GM13977 (cell line): Measurements from ENCODE around the gene ZNF277.

ENCODE experiments used
- DNase-seq: peaks from one replicate; pipeline ENCODE4 v3.0.0; 2012; ENCODE audit warnings: low spot score
- CTCF ChIP-seq: IDR thresholded peaks from 2 replicates; pipeline ENCODE4 v1.5.1; 2012; ENCODE audit warnings: mild to moderate bottlenecking, control low read depth; ENCODE audit not compliant: insufficient read depth; ENCODE audit errors: extremely low read depth, missing control alignments
- in situ Hi-C: fragments of 300-500 bp; cut with MboI; formaldehyde crosslinking; loops from one replicate; pipeline ENCODE4 v1.12.0; 2022; ENCODE audit warnings: low sequenced_read_pairs, low pct_unique_long_range_greater_than_20kb, mixed read lengths, inconsistent platforms; ENCODE audit not compliant: unreplicated experiment

Gene ZNF277

GRCh38 chr7:112226701-112227276, 20.3 kb downstream of the ZNF277 start:
- DNase-seq, result no peak
- in situ Hi-C loops, result no loop called here
- TF ChIP-seq CTCF, result no peak

GRCh38 chr7:112228632-112229031, 22.1 kb downstream of the ZNF277 start:
- DNase-seq, result no peak
- no peak for TF ChIP-seq CTCF
- in situ Hi-C loops, result no loop called here

GRCh38 chr7:112232212-112232978, 25.9 kb downstream of the ZNF277 start:
- no peak for DNase-seq
- no peak for TF ChIP-seq CTCF
- in situ Hi-C loops, result no loop called here

GRCh38 chr7:112233048-112233697, 26.7 kb downstream of the ZNF277 start:
- in situ Hi-C loops, result no loop called here
- no peak for DNase-seq
- no peak for TF ChIP-seq CTCF

GRCh38 chr7:112234147-112234546, 27.7 kb downstream of the ZNF277 start:
- in situ Hi-C loops, result no loop called here
- no peak for TF ChIP-seq CTCF
- no peak for DNase-seq

GRCh38 chr7:112236597-112236996, 30.1 kb downstream of the ZNF277 start:
- no peak for TF ChIP-seq CTCF
- in situ Hi-C loops, result no loop called here
- no peak for DNase-seq
